Measurements from ENCODE around the gene UNK.

The UNK gene

GRCh38 chr17:75836605-75837004, 52.0 kb downstream of the UNK start:
- DNase-seq (ENCODE audit: low spot score), result no peak

GRCh38 chr17:75837899-75838298, 53.3 kb downstream of the UNK start:
- no peak for DNase-seq (ENCODE audit: low spot score)

GRCh38 chr17:75838410-75838809, 53.8 kb downstream of the UNK start:
- no peak for DNase-seq (ENCODE audit: low spot score)

- DNase-seq (ENCODE audit: low spot score), result no peak
Observed at GRCh38 chr17:75839942-75840798, 55.6 kb downstream of the UNK start.

- no peak for DNase-seq (ENCODE audit: low spot score)
Observed at GRCh38 chr17:75840799-75841164, 56.2 kb downstream of the UNK start.

GRCh38 chr17:75842411-75842810, 57.8 kb downstream of the UNK start:
- no peak for DNase-seq (ENCODE audit: low spot score)

GRCh38 chr17:75842963-75843576, 58.5 kb downstream of the UNK start:
- no peak for DNase-seq (ENCODE audit: low spot score)

- DNase-seq (ENCODE audit: low spot score), result no peak
Observed at GRCh38 chr17:75843577-75844529, 59.2 kb downstream of the UNK start, which contains the start of gene UNC13D. UNC13D (minus strand) TSS chr17:75844404; CDS start chr17:75844337, 67 bp downstream.

- no peak for DNase-seq (ENCODE audit: low spot score)
Observed at GRCh38 chr17:75844530-75845057, 60.0 kb downstream of the UNK start.

GRCh38 chr17:75845058-75845711, 60.6 kb downstream of the UNK start:
- DNase-seq (ENCODE audit: low spot score), result peak; percentile 90

- DNase-seq (ENCODE audit: low spot score), result no peak
Observed at GRCh38 chr17:75845933-75846691, 61.5 kb downstream of the UNK start.

GRCh38 chr17:75846692-75847613, 62.3 kb downstream of the UNK start:
- DNase-seq (ENCODE audit: low spot score), result no peak

GRCh38 chr17:75847614-75848522, 63.3 kb downstream of the UNK start:
- no peak for DNase-seq (ENCODE audit: low spot score)

GRCh38 chr17:75848523-75849278, 64.1 kb downstream of the UNK start:
- no peak for DNase-seq (ENCODE audit: low spot score)

- no peak for DNase-seq (ENCODE audit: low spot score)
Observed at GRCh38 chr17:75849279-75849646, 64.7 kb downstream of the UNK start.

- no peak for DNase-seq (ENCODE audit: low spot score)
Observed at GRCh38 chr17:75849724-75850123, 65.1 kb downstream of the UNK start.

- no peak for DNase-seq (ENCODE audit: low spot score)
Observed at GRCh38 chr17:75850928-75851692, 66.5 kb downstream of the UNK start.
